ENCODE measurements around the gene RAB10.

- TF ChIP-seq CTCF (conservative IDR thresholded peaks at IDR 0.05; ENCODE audit: low read depth, low read length) (no peak), EZH2 (IDR thresholded peaks at IDR 0.05; ENCODE audit: low read length, unreplicated experiment) (no peak)
These were observed 25.8 kb upstream of the RAB10 start for GRCh38 chr2:26008095-26008494.
